Transverse colon (tissue), 4 donors: ENCODE data around the gene IFNB1. TPM values are rescaled to one million over a fixed set of nuclear protein-coding genes. Genes with fewer than 3 reads are reported as not detected.
A peak's percentile ranks its signal among the peaks of the same experiment; 100 is the strongest.

Source experiments
- DNase-seq: peaks from one replicate; pipeline ENCODE4 v3.0.0-alpha.2; 2019
- H3K27ac ChIP-seq, 4 donors: fragments of 200-600 bp; sonication (generic); 2 replicates each; pipeline ENCODE4 v1.5.1; 2016 to 2018; ENCODE audit warnings: inconsistent platforms in 4 of 4
- H3K27me3 ChIP-seq: fragments of 200-600 bp; sonication (generic); 2 replicates; pipeline ENCODE4 v1.5.1; 2017; ENCODE audit warnings: inconsistent platforms
- H3K36me3 ChIP-seq, 4 donors: fragments of 200-600 bp; sonication (generic); 2 replicates each; pipeline ENCODE4 v1.5.1; 2017 to 2019; ENCODE audit warnings: inconsistent platforms in 4 of 4
- H3K4me1 ChIP-seq, 4 donors: fragments of 200-600 bp; sonication (generic); 2 replicates each; pipeline ENCODE4 v1.5.1; 2017 to 2020; ENCODE audit warnings: inconsistent platforms in 4 of 4
- H3K4me3 ChIP-seq, 4 donors: fragments of 200-600 bp; sonication (generic); 1 replicate in 1 of 4; 2 replicates in 3 of 4; pipeline versions ENCODE4 v1.5.1 to v1.6.1; 2017 to 2019; ENCODE audit warnings: inconsistent platforms in 4 of 4
- H3K9me3 ChIP-seq, 2 donors: fragments of 200-600 bp; sonication (generic); 2 replicates each; pipeline ENCODE4 v1.5.1; 2017 to 2019; ENCODE audit warnings: inconsistent platforms in 2 of 2
- CTCF ChIP-seq, 5 experiments: fragments of 200-600 bp in 3 of 5; fragments of 450-650 bp in 2 of 5; sonication (generic) in 3 of 5; IDR thresholded peaks; 1 replicate in 2 of 5; 2 replicates in 3 of 5; pipeline ENCODE4 v1.5.1; 2016 to 2017; ENCODE audit warnings: antibody characterized with exemption in 5 of 5, inconsistent platforms in 3 of 5, mild to moderate bottlenecking in 2 of 5, moderate library complexity in 1 of 5
- EP300 ChIP-seq: sonication (generic); formaldehyde crosslinking; IDR thresholded peaks from one replicate; pipeline ENCODE4 v1.6.1; 2017; ENCODE audit warnings: antibody characterized with exemption, low read depth
- POLR2A ChIP-seq: fragments of 450-650 bp; IDR thresholded peaks from one replicate; pipeline ENCODE4 v1.6.1; 2016; ENCODE audit warnings: antibody characterized with exemption, mild to moderate bottlenecking, moderate library complexity
- POLR2AphosphoS5 ChIP-seq, 3 donors: sonication (generic); formaldehyde crosslinking; IDR thresholded peaks; one replicate each; pipeline ENCODE4 v1.6.1; 2016; ENCODE audit warnings: antibody characterized with exemption in 3 of 3
- WGBS, 2 donors: methylation state at CpG; one replicate each; pipeline ENCODE4 v1.1.5; 2018; ENCODE audit warnings: low coverage in 1 of 2; 5-methylcytosine and 5-hydroxymethylcytosine counted together
- in situ Hi-C, 4 donors: fragments of 200-750 bp; cut with MboI; loops; one replicate each; pipeline versions ENCODE4 v1.15.0 to v1.15.1; 2017; ENCODE audit warnings: low sequenced_read_pairs in 3 of 4, low pct_ligation_motif_present in 1 of 4, low pct_unique_long_range_greater_than_20kb in 1 of 4
- intact Hi-C: fragments of 100-400 bp; cut with DNase I; formaldehyde crosslinking; loops from one replicate; pipeline ENCODE4 v1.15.1; 2023; ENCODE audit warnings: low total_unique reads
- small RNA-seq, 4 donors: library from RNA; depleted of rRNA; stranded (forward); fragments of <200 nt; gene quantifications; one replicate each; pipeline ENCODE3, GENCODE V24; 2016
- total RNA-seq, 4 donors: library from RNA; depleted of rRNA; stranded (reverse); fragments of >200 nt; gene quantifications; one replicate each; pipeline ENCODE4 v1.1.0, GENCODE V29; 2016

Gene IFNB1
- total RNA-seq, 4 donors from 2014 or later = not detected

- Histone ChIP-seq H3K27ac (peak overlapping the region in 3 of 4 donors; percentile 2 to 25 (median 15)), H3K9me3 (no peaks in the 10 kb centered on the region), H3K4me1 (peaks cover 0 to 11% (median 4%) of the 10 kb centered on the region in 4 donors), H3K27me3 (no peaks in the 10 kb centered on the region), H3K36me3 (no peaks in the 10 kb centered on the region), H3K4me3 (no peak overlapping the region)
- intact Hi-C loops = no loop called here
- no peak for DNase-seq
- in situ Hi-C loops = no loop called here
- 69 to 70% methylated on average over 4 of the region's 4 CpGs for WGBS, 2 donors
- TF ChIP-seq CTCF (IDR thresholded peaks at IDR 0.05) = no peak
- no peak for TF ChIP-seq EP300
- TF ChIP-seq POLR2A = no peak
- TF ChIP-seq POLR2AphosphoS5 (IDR thresholded peaks at IDR 0.05) = no peak
These were observed 50.4 kb downstream of the IFNB1 start for GRCh38 chr9:21027295-21027694.

Small RNAs within 50 kb of the gene (small RNA-seq; reads per million reads assigned to genes)
- 0 reads per million in 4 donors for gene IFNWP4

Other genes starting within 250 kb of the IFNB1 start
- gene HACD4, start 46.3 kb downstream of the IFNB1 start, total RNA-seq = 1 to 10 TPM; 1.1 to 4.8 (median 2.7) TPM
- gene IFNW1, start 63.9 kb upstream of the IFNB1 start, total RNA-seq = not detected
- gene IFNA21, start 88.7 kb upstream of the IFNB1 start, total RNA-seq = not detected
- gene IFNA4, start 109.6 kb upstream of the IFNB1 start, total RNA-seq = not detected
- gene IFNA7, start 124.3 kb upstream of the IFNB1 start, total RNA-seq = not detected
- not detected for gene IFNA10, start 129.2 kb upstream of the IFNB1 start, total RNA-seq
- gene IFNA16, start 139.4 kb upstream of the IFNB1 start, total RNA-seq = not detected
- gene IFNA17, start 150.3 kb upstream of the IFNB1 start, total RNA-seq = not detected
- gene IFNA14, start 162.1 kb upstream of the IFNB1 start, total RNA-seq = not detected
- not detected for gene IFNA5, start 227.4 kb upstream of the IFNB1 start, total RNA-seq